ENCODE measurements around the gene SLC6A4. TPM values are rescaled to one million over a fixed set of nuclear protein-coding genes. Genes with fewer than 3 reads are reported as not detected.

Gene SLC6A4
- total and polyA plus RNA-seq, 2 of the 8 experiments (the other 6 are each of a cell fraction or from before 2014, with no cell fraction given) = 0.09 to 0.33 TPM

DNA sequence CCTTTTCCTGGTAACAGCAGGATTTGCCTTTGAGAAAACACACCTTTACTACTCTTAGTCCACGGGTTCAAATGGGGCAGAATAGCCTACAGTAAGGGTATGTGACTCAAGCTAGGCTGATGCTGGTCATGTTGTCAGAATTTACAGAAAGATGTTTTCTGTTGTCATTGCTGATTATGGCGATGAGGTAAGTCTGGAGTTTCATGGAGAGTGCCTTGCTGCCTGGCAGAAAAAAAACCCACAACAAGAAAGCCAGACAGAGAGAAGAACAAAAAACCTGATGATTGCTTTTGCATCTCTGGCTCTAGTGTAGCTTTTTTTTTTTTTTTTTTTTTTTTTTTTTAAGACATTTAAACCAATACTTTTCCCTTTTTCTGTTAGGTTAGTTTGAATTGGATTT, 47.9 kb downstream of the SLC6A4 start (continued):
- TF ChIP-seq, protein P1, sequence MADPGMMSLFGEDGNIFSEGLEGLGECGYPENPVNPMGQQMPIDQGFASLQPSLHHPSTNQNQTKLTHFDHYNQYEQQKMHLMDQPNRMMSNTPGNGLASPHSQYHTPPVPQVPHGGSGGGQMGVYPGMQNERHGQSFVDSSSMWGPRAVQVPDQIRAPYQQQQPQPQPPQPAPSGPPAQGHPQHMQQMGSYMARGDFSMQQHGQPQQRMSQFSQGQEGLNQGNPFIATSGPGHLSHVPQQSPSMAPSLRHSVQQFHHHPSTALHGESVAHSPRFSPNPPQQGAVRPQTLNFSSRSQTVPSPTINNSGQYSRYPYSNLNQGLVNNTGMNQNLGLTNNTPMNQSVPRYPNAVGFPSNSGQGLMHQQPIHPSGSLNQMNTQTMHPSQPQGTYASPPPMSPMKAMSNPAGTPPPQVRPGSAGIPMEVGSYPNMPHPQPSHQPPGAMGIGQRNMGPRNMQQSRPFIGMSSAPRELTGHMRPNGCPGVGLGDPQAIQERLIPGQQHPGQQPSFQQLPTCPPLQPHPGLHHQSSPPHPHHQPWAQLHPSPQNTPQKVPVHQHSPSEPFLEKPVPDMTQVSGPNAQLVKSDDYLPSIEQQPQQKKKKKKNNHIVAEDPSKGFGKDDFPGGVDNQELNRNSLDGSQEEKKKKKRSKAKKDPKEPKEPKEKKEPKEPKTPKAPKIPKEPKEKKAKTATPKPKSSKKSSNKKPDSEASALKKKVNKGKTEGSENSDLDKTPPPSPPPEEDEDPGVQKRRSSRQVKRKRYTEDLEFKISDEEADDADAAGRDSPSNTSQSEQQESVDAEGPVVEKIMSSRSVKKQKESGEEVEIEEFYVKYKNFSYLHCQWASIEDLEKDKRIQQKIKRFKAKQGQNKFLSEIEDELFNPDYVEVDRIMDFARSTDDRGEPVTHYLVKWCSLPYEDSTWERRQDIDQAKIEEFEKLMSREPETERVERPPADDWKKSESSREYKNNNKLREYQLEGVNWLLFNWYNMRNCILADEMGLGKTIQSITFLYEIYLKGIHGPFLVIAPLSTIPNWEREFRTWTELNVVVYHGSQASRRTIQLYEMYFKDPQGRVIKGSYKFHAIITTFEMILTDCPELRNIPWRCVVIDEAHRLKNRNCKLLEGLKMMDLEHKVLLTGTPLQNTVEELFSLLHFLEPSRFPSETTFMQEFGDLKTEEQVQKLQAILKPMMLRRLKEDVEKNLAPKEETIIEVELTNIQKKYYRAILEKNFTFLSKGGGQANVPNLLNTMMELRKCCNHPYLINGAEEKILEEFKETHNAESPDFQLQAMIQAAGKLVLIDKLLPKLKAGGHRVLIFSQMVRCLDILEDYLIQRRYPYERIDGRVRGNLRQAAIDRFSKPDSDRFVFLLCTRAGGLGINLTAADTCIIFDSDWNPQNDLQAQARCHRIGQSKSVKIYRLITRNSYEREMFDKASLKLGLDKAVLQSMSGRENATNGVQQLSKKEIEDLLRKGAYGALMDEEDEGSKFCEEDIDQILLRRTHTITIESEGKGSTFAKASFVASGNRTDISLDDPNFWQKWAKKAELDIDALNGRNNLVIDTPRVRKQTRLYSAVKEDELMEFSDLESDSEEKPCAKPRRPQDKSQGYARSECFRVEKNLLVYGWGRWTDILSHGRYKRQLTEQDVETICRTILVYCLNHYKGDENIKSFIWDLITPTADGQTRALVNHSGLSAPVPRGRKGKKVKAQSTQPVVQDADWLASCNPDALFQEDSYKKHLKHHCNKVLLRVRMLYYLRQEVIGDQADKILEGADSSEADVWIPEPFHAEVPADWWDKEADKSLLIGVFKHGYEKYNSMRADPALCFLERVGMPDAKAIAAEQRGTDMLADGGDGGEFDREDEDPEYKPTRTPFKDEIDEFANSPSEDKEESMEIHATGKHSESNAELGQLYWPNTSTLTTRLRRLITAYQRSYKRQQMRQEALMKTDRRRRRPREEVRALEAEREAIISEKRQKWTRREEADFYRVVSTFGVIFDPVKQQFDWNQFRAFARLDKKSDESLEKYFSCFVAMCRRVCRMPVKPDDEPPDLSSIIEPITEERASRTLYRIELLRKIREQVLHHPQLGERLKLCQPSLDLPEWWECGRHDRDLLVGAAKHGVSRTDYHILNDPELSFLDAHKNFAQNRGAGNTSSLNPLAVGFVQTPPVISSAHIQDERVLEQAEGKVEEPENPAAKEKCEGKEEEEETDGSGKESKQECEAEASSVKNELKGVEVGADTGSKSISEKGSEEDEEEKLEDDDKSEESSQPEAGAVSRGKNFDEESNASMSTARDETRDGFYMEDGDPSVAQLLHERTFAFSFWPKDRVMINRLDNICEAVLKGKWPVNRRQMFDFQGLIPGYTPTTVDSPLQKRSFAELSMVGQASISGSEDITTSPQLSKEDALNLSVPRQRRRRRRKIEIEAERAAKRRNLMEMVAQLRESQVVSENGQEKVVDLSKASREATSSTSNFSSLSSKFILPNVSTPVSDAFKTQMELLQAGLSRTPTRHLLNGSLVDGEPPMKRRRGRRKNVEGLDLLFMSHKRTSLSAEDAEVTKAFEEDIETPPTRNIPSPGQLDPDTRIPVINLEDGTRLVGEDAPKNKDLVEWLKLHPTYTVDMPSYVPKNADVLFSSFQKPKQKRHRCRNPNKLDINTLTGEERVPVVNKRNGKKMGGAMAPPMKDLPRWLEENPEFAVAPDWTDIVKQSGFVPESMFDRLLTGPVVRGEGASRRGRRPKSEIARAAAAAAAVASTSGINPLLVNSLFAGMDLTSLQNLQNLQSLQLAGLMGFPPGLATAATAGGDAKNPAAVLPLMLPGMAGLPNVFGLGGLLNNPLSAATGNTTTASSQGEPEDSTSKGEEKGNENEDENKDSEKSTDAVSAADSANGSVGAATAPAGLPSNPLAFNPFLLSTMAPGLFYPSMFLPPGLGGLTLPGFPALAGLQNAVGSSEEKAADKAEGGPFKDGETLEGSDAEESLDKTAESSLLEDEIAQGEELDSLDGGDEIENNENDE (IDR thresholded peaks at IDR 0.05; ENCODE audit: insufficient replicate concordance, low read length) = no peak
- TF ChIP-seq NANOG (IDR thresholded peaks at IDR 0.05; ENCODE audit: insufficient read depth, low read depth, low read length, poor library complexity, severe bottlenecking) (no peak), EGR1 (IDR thresholded peaks at IDR 0.05; ENCODE audit: borderline replicate concordance, low read depth, low read length) (no peak), KDM4A (IDR thresholded peaks at IDR 0.05; ENCODE audit: low read depth, low read length, severe bottlenecking) (no peak), POU5F1 (IDR thresholded peaks at IDR 0.05; ENCODE audit: low read depth, low read length) (no peak), FOSL1 (IDR thresholded peaks at IDR 0.05; ENCODE audit: insufficient read depth, low read depth, low read length) (no peak), RNF2 (IDR thresholded peaks at IDR 0.05; ENCODE audit: borderline replicate concordance, low read depth, low read length, missing control alignments, poor library complexity, severe bottlenecking) (no peak)
- TF ChIP-seq, protein P2, sequence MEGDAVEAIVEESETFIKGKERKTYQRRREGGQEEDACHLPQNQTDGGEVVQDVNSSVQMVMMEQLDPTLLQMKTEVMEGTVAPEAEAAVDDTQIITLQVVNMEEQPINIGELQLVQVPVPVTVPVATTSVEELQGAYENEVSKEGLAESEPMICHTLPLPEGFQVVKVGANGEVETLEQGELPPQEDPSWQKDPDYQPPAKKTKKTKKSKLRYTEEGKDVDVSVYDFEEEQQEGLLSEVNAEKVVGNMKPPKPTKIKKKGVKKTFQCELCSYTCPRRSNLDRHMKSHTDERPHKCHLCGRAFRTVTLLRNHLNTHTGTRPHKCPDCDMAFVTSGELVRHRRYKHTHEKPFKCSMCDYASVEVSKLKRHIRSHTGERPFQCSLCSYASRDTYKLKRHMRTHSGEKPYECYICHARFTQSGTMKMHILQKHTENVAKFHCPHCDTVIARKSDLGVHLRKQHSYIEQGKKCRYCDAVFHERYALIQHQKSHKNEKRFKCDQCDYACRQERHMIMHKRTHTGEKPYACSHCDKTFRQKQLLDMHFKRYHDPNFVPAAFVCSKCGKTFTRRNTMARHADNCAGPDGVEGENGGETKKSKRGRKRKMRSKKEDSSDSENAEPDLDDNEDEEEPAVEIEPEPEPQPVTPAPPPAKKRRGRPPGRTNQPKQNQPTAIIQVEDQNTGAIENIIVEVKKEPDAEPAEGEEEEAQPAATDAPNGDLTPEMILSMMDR (IDR thresholded peaks at IDR 0.05; ENCODE audit: control extremely low read depth in 1 of 3, insufficient read depth in 1 of 3, low read depth in 1 of 3, low read length in 3 of 3) = no peak

All from H1 (cell line).